Ishikawa (cell line): Measurements from ENCODE around the gene RAD23B.

Experiments
- CREB1 ChIP-seq: IDR thresholded peaks from 2 replicates; pipeline ENCODE4 v1.6.1; 2012; ENCODE audit warnings: low read depth
- EGR1 ChIP-seq: IDR thresholded peaks from 2 replicates; pipeline ENCODE4 v1.6.1; 2012
- EP300 ChIP-seq: IDR thresholded peaks from 2 replicates; pipeline ENCODE4 v1.6.1; 2012; ENCODE audit warnings: borderline replicate concordance
- FOXM1 ChIP-seq: IDR thresholded peaks from 2 replicates; pipeline ENCODE4 v1.6.1; 2012; ENCODE audit warnings: low read depth, borderline replicate concordance
- NFIC ChIP-seq: IDR thresholded peaks from 2 replicates; pipeline ENCODE4 v1.6.1; 2012
- RAD21 ChIP-seq: IDR thresholded peaks from 2 replicates; pipeline ENCODE4 v1.6.1; 2012; ENCODE audit warnings: low read depth
- TAF1 ChIP-seq: IDR thresholded peaks from 2 replicates; pipeline ENCODE4 v1.6.1; 2012; ENCODE audit warnings: low read depth, mild to moderate bottlenecking
- TCF12 ChIP-seq: IDR thresholded peaks from 2 replicates; pipeline ENCODE4 v1.6.1; 2012; ENCODE audit warnings: low read depth
- YY1 ChIP-seq: IDR thresholded peaks from 2 replicates; pipeline ENCODE4 v1.6.1; 2012; ENCODE audit warnings: low read depth
- ZBTB7A ChIP-seq: IDR thresholded peaks from 2 replicates; pipeline ENCODE4 v1.6.1; 2012; ENCODE audit warnings: low read depth
- TF ChIP-seq, protein P1 (sequence below): IDR thresholded peaks from 2 replicates; pipeline ENCODE4 v1.6.1; 2012
- TF ChIP-seq, protein P2 (sequence below): IDR thresholded peaks from 2 replicates; pipeline ENCODE4 v1.6.1; 2012; ENCODE audit warnings: low read depth, mild to moderate bottlenecking

DNA sequence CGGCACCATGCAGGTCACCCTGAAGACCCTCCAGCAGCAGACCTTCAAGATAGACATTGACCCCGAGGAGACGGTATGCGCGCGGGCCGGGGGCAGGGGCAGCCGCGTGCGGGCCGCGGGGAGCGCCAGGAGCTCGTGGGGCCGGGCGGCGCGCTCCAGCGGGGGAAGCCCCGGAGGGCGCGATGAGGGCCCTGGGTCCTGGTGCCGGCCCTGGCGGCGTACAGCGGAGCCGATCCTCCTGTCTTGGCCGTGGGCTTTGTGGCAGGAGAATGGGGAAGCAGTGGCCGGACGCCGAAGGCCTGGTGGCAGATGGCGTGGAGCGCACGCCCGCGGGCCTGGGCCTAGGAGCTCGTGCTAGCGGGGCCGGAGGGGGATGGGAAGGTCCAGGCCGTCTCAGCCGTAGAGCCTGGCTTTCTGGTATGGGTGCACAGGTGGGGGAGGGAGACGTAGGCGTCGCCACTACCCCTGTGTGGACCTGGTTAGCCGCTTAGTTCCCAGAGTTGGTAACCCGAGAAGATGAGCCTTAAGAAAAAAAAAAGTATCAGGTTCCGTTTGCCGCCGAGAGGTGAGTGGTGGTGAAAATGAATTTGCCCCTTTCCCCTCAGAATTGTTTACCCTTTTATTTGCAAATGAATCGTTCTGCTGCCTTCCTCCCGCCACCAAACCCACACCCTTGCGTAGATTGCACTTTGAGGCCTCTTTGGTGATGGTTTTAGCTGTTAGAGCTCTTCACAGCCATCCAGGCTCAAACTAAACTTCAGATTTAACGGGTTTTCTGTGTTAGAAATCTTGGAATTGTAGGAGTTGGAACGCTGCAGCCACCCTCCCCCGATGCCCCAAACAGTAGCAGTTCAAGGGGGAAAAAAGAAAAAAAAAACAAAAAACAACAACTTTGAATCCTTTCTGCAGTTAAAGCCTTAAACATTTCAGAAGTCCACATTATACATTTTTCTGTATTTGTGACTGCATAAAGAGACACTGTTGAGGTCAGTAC, 841 bp downstream of the RAD23B start:
- TF ChIP-seq EGR1 = peak; percentile 65
- TF ChIP-seq YY1 = no peak
- TF ChIP-seq CREB1 = no peak
- TF ChIP-seq RAD21 = no peak; the same call in 1 of the 2 replicates
- TF ChIP-seq, protein P1, sequence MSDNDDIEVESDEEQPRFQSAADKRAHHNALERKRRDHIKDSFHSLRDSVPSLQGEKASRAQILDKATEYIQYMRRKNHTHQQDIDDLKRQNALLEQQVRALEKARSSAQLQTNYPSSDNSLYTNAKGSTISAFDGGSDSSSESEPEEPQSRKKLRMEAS = peak; percentile 81; the same call in 1 of the 2 replicates
- no peak for TF ChIP-seq FOXM1
- TF ChIP-seq EP300 = no peak; the same call in 1 of the 2 replicates
- no peak for TF ChIP-seq TCF12
- peak; percentile 70; the same call in 1 of the 2 replicates for TF ChIP-seq TAF1
- no peak for TF ChIP-seq NFIC
- TF ChIP-seq, protein P2, sequence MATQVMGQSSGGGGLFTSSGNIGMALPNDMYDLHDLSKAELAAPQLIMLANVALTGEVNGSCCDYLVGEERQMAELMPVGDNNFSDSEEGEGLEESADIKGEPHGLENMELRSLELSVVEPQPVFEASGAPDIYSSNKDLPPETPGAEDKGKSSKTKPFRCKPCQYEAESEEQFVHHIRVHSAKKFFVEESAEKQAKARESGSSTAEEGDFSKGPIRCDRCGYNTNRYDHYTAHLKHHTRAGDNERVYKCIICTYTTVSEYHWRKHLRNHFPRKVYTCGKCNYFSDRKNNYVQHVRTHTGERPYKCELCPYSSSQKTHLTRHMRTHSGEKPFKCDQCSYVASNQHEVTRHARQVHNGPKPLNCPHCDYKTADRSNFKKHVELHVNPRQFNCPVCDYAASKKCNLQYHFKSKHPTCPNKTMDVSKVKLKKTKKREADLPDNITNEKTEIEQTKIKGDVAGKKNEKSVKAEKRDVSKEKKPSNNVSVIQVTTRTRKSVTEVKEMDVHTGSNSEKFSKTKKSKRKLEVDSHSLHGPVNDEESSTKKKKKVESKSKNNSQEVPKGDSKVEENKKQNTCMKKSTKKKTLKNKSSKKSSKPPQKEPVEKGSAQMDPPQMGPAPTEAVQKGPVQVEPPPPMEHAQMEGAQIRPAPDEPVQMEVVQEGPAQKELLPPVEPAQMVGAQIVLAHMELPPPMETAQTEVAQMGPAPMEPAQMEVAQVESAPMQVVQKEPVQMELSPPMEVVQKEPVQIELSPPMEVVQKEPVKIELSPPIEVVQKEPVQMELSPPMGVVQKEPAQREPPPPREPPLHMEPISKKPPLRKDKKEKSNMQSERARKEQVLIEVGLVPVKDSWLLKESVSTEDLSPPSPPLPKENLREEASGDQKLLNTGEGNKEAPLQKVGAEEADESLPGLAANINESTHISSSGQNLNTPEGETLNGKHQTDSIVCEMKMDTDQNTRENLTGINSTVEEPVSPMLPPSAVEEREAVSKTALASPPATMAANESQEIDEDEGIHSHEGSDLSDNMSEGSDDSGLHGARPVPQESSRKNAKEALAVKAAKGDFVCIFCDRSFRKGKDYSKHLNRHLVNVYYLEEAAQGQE = no peak
- no peak for TF ChIP-seq ZBTB7A
